Vagina (tissue), 2 donors: Measurements from ENCODE around the gene NHP2. TPM values are rescaled to one million over a fixed set of nuclear protein-coding genes. Genes with fewer than 3 reads are reported as not detected.

Experiments
- DNase-seq, 2 donors: peaks; one replicate each; pipeline ENCODE4 v3.0.0-alpha.2; 2017; ENCODE audit errors: extremely low spot score in 2 of 2
- H3K27ac ChIP-seq: fragments of 200-600 bp; sonication (generic); one replicate; pipeline ENCODE4 v1.5.1; 2019
- H3K27me3 ChIP-seq: fragments of 200-600 bp; sonication (generic); one replicate; pipeline ENCODE4 v1.5.1; 2019
- H3K36me3 ChIP-seq, 2 donors: fragments of 200-600 bp; sonication (generic); one replicate each; pipeline ENCODE4 v1.5.1; 2017 to 2019
- H3K4me1 ChIP-seq: fragments of 200-600 bp; sonication (generic); one replicate; pipeline ENCODE4 v1.5.1; 2019
- H3K4me3 ChIP-seq, 2 donors: fragments of 200-600 bp; sonication (generic); 1 replicate in 1 of 2; 2 replicates in 1 of 2; pipeline ENCODE4 v1.5.1; 2016 to 2019
- H3K9me3 ChIP-seq: fragments of 200-600 bp; sonication (generic); one replicate; pipeline ENCODE4 v1.5.1; 2019
- CTCF ChIP-seq, 3 experiments: fragments of 450-650 bp in 2 of 3; fragments of 200-600 bp in 1 of 3; sonication (generic) in 1 of 3; IDR thresholded peaks; one replicate each; pipeline ENCODE4 v1.5.1; 2017 to 2019; ENCODE audit warnings: antibody characterized with exemption in 3 of 3, mild to moderate bottlenecking in 2 of 3, moderate library complexity in 2 of 3
- POLR2A ChIP-seq, 2 donors: fragments of 450-650 bp; IDR thresholded peaks; one replicate each; pipeline ENCODE4 v1.6.1; 2017; ENCODE audit warnings: antibody characterized with exemption in 2 of 2, mild to moderate bottlenecking in 2 of 2, moderate library complexity in 2 of 2
- POLR2AphosphoS5 ChIP-seq, 2 donors: sonication (generic); formaldehyde crosslinking; IDR thresholded peaks; one replicate each; pipeline ENCODE4 v1.9.0; 2017; ENCODE audit warnings: antibody characterized with exemption in 2 of 2, mild to moderate bottlenecking in 2 of 2, low read depth in 1 of 2; ENCODE audit not compliant: insufficient read depth in 1 of 2
- intact Hi-C: fragments of 100-400 bp; cut with DNase I; formaldehyde crosslinking; loops from one replicate; pipeline ENCODE4 v1.15.1; 2023
- total RNA-seq: library from RNA; depleted of rRNA; stranded (reverse); fragments of >200 nt; gene quantifications from one replicate; pipeline ENCODE4 v1.2.3, GENCODE V29; 2016

The NHP2 gene
- total RNA-seq, 1 donor from 2014 or later, result 172 TPM

DNA sequence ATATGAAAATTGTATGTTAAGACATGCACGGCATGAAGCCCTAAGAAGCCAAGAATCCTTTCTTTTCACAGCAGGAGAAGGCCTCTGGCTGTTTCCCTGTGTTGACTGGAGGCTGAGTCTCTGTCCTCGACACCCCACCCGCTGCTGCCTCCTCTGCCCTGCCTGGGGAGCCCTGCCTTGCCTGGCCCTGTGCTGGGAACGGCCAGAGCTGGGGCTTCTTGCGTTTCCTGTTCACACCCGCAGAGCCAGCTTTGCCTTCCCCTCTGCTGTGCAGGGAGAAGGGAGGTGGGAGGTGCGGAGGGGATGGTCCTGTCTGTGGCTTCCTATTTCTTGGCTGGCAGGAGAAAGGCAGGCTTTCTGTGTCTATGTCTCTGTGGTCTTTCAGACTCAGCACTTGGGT lies 40.3 kb upstream of the NHP2 start:
- Histone ChIP-seq H3K9me3 (no peaks in the 10 kb centered on the region), H3K27ac (no peak overlapping the region), H3K27me3 (no peaks in the 10 kb centered on the region), H3K36me3 (no peaks in the 10 kb centered on the region), H3K4me1 (no peaks in the 10 kb centered on the region), H3K4me3 (no peak overlapping the region)
- no peak for DNase-seq
- intact Hi-C loops, result no loop called here
- no peak for TF ChIP-seq POLR2AphosphoS5 (IDR thresholded peaks at IDR 0.05; ENCODE audit: insufficient read depth in 1 of 2, low read depth in 1 of 2)
- TF ChIP-seq POLR2A (IDR thresholded peaks at IDR 0.05), result no peak
- TF ChIP-seq CTCF (IDR thresholded peaks at IDR 0.05), result no peak

GRCh38 chr5:178193251-178193809 lies 39.6 kb upstream of the NHP2 start:
- Histone ChIP-seq H3K4me1 (no peaks in the 10 kb centered on the region), H3K9me3 (no peaks in the 10 kb centered on the region), H3K4me3 (no peak overlapping the region), H3K27me3 (no peaks in the 10 kb centered on the region), H3K36me3 (no peaks in the 10 kb centered on the region), H3K27ac (no peak overlapping the region)
- TF ChIP-seq CTCF (IDR thresholded peaks at IDR 0.05) (no peak), POLR2AphosphoS5 (IDR thresholded peaks at IDR 0.05; ENCODE audit: insufficient read depth in 1 of 2, low read depth in 1 of 2) (no peak), POLR2A (IDR thresholded peaks at IDR 0.05) (no peak)
- intact Hi-C loops, result no loop called here
- no peak for DNase-seq

- H3K27me3 ChIP-seq, result no peaks in the 10 kb centered on the region
- H3K27ac ChIP-seq, result no peak overlapping the region
- DNase-seq, result no peak
- no peaks in the 10 kb centered on the region for H3K4me1 ChIP-seq
- intact Hi-C loops, result no loop called here
- no peaks in the 10 kb centered on the region for H3K9me3 ChIP-seq
- no peaks in the 10 kb centered on the region for H3K36me3 ChIP-seq
- no peak for TF ChIP-seq CTCF (IDR thresholded peaks at IDR 0.05)
- no peak for TF ChIP-seq POLR2A (IDR thresholded peaks at IDR 0.05)
- no peak for TF ChIP-seq POLR2AphosphoS5 (IDR thresholded peaks at IDR 0.05; ENCODE audit: insufficient read depth in 1 of 2, low read depth in 1 of 2)
- no peak overlapping the region for H3K4me3 ChIP-seq
These were observed 39.1 kb upstream of the NHP2 start for GRCh38 chr5:178192787-178193186.

GRCh38 chr5:178192244-178192643 lies 38.6 kb upstream of the NHP2 start:
- no peak for TF ChIP-seq POLR2A (IDR thresholded peaks at IDR 0.05)
- TF ChIP-seq POLR2AphosphoS5 (IDR thresholded peaks at IDR 0.05; ENCODE audit: insufficient read depth in 1 of 2, low read depth in 1 of 2), result peak in 1 of 2 donors; percentile 20
- intact Hi-C loops, result no loop called here
- no peaks in the 10 kb centered on the region for H3K27me3 ChIP-seq
- H3K36me3 ChIP-seq, result no peaks in the 10 kb centered on the region
- H3K27ac ChIP-seq, result no peak overlapping the region
- no peaks in the 10 kb centered on the region for H3K9me3 ChIP-seq
- DNase-seq, result no peak
- H3K4me1 ChIP-seq, result no peaks in the 10 kb centered on the region
- no peak overlapping the region for H3K4me3 ChIP-seq

GRCh38 chr5:178191661-178192060 lies 38.0 kb upstream of the NHP2 start:
- Histone ChIP-seq H3K27ac (no peak overlapping the region), H3K4me3 (no peak overlapping the region), H3K4me1 (no peaks in the 10 kb centered on the region), H3K9me3 (no peaks in the 10 kb centered on the region), H3K36me3 (no peaks in the 10 kb centered on the region), H3K27me3 (no peaks in the 10 kb centered on the region)
- intact Hi-C loops, result no loop called here
- DNase-seq, result no peak
- TF ChIP-seq POLR2A (IDR thresholded peaks at IDR 0.05) (no peak), CTCF (IDR thresholded peaks at IDR 0.05) (no peak), POLR2AphosphoS5 (IDR thresholded peaks at IDR 0.05; ENCODE audit: insufficient read depth in 1 of 2, low read depth in 1 of 2) (no peak)
